GM18907 (cell line): ENCODE results near the gene NUP62.
"Not testable (repeated sequence)": the region's sequence is repeated elsewhere in the genome, so short reads cannot be mapped to it uniquely, and the experiment has no call there.

ENCODE experiments used
- ATAC-seq: cut with Tn5 transposase; IDR thresholded peaks from one replicate; pipeline ENCODE4 v1.9.1; 2021; ENCODE audit warnings: mild to moderate bottlenecking, moderate library complexity; ENCODE audit not compliant: unreplicated experiment

Gene NUP62, protein sequence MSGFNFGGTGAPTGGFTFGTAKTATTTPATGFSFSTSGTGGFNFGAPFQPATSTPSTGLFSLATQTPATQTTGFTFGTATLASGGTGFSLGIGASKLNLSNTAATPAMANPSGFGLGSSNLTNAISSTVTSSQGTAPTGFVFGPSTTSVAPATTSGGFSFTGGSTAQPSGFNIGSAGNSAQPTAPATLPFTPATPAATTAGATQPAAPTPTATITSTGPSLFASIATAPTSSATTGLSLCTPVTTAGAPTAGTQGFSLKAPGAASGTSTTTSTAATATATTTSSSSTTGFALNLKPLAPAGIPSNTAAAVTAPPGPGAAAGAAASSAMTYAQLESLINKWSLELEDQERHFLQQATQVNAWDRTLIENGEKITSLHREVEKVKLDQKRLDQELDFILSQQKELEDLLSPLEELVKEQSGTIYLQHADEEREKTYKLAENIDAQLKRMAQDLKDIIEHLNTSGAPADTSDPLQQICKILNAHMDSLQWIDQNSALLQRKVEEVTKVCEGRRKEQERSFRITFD

GRCh38 chr19:49929121-49929610, at the start of gene NUP62, which contains the start of gene ATF5:
TSS of gene NUP62 (minus strand) at chr19:49929504. CDS start at chr19:49909807, 19,697 bp downstream.
TSS of gene ATF5 (plus strand) at chr19:49929205. CDS start at chr19:49930851, 1,646 bp downstream.
- peak; percentile 50 for ATAC-seq

- ATAC-seq = no peak
These were observed 49.0 kb upstream of the NUP62 start for GRCh38 chr19:49978324-49978723.

DNA sequence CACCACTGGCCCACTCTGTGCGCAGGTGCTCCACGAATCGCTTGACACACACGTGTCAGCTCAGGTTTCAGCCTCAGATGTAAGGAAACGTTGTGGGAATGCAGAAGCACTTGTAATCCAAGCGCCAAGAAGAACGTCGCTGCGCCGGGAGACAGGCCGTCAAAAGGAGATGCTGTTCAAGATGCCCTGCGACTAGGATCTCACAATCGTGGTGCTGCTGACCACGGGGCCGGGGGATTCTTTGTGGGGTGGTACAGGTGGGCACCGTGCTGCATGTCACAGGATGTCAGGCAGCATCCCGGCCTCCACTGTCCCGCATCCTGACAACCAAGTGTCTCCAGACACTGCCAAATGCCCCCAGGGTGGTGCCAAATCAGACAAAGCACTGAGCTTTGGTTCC, 48.6 kb upstream of the NUP62 start:
- no peak for ATAC-seq

DNA sequence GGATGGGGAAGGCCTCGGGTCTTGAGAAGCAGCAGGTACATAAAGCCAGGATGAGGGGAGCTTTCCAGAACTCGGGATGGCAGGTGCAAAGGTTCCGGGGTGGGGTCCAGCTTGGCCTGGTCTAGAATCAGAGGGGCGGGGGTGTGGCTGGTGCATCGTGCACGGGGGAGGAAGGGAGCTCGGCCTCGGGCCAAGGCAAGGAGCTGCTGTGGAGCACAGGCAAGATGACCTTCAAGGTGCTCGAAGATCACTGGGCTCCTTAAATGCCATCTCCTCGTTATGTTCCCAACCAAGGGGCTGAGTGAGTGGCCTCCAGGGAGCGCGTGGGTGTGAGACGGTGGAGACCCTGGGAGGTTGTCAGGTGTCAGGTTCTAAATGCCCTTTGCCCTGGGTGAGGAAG, 47.8 kb upstream of the NUP62 start:
- ATAC-seq = no peak

- ATAC-seq = no peak
These were observed 47.2 kb upstream of the NUP62 start for GRCh38 chr19:49976496-49976895.

GRCh38 chr19:49975051-49975450, 45.7 kb upstream of the NUP62 start:
- no peak for ATAC-seq

GRCh38 chr19:49973987-49974386, 44.7 kb upstream of the NUP62 start:
- ATAC-seq = no peak

GRCh38 chr19:49972841-49973240, 43.5 kb upstream of the NUP62 start:
- no peak for ATAC-seq

DNA sequence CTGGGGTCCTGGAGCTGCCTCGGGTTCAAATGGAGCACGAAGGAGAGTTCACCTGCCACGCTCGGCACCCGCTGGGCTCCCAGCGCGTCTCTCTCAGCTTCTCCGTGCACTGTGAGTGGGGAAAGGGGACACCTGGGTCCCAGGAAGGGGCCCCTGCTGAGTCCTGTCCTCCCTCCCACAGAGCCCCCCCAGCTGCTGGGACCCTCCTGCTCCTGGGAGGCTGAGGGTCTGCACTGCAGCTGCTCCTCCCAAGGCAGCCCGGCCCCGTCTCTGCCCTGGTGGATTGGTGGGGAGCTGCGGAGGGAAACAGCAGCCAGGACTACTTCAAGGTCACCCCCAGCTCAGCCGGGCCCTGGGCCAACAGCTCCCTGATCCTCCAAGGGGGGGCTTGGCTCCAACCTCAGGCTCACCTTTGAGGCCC, 42.7 kb upstream of the NUP62 start:
- no peak for ATAC-seq

DNA sequence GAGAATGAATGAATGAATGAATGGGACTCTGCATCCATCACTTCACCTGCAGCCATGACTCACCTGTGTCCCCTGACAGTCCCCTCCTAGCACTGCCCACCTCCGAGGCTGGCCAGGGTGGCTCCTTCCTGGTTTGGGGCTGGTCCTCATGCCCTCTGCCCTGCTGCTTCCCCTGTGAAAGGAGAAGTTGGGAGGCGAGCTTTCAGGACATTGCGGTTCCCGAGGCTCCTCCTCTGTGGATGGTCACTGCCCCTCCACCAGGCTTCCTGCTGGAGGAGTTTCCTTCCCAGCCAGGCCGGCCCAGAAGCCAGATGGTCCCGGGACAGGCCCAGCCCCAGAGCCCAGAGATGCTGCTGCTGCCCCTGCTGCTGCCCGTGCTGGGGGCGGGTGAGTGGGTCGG, 40.1 kb upstream of the NUP62 start:
- ATAC-seq = not testable (repeated sequence)

DNA sequence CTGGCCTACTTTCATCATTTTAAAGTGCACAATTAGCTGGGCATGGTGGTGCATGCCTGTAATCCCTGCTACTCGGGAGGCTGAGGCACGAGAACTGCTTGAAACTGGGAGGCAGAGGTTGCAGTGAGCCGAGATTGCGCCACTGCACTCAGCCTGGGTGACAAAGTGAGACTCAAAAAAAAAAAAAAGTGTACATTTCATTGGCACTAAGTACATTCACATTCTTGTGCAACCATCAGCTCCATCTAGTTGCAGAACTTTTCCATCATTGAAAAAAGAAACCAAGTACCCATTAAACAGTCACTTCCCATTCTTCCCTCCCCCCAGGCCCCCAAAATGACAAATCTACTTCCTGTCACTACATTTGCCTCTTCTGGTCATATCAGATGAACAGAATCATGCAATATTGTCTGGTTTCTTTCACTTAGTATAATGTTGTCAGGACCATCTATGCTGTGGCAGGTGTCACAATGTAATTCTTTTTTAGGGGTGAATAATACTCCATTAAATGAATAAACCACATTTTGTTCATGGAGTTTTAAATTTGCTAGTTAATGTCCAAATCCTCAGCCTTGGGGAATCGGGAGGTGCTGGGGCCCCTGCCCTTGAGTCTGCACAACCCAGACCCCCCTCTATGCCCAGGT, 39.1 kb upstream of the NUP62 start:
- ATAC-seq = no peak

DNA sequence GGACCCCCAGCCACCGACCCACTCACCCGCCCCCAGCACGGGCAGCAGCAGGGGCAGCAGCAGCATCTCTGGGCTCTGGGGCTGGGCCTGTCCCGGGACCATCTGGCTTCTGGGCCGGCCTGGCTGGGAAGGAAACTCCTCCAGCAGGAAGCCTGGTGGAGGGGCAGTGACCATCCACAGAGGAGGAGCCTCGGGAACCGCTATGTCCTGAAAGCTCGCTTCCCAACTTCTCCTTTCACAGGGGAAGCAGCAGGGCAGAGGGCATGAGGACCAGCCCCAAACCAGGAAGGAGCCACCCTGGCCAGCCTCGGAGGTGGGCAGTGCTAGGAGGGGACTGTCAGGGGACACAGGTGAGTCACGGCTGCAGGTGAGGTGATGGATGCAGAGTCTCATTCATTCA, 31.7 kb upstream of the NUP62 start, which contains the start of gene SIGLEC11:
SIGLEC11 (minus strand) TSS at position 193 of the 400 bp plus-strand sequence; CDS start at position 102, 91 bp downstream.
- not testable (repeated sequence) for ATAC-seq

DNA sequence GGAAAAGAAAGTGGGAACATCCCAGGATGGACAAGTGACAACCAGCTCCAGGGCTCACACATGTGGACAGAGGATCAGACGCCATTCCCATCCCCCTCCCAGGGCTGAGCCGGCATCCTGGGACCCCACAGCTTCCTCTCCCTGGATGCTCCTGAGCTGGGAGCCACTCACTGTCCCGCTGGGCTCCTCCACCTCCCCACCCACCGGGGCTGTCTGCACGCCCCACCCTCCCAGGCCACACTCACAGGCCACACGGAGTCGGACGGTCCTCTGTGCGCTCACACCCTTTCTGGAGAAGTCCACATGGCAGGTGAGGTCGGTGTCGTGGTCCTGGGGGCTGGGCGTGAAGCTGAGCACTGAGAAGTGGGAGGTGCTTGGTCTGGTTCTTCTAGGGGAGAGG, 30.6 kb upstream of the NUP62 start:
- ATAC-seq = not testable (repeated sequence)

DNA sequence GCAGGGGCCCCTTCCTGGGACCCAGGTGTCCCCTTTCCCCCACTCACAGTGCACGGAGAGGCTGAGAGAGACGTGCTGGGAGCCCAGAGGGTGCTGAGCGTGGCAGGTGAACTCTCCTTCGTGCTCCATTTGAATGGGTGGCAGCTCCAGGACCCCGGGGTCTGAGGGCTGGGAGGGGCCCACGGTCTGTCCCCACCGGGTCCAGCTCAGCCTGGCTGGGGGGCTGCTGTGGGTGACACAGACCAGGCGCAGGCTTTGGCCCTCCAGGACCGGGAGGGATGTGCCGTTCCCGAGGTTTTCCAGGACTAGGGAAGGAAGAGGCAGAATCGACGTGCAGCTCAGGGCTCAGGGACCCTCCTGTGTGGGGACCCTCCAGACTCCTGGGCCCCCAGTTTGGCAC, 29.3 kb upstream of the NUP62 start:
- not testable (repeated sequence) for ATAC-seq

- not testable (repeated sequence) for ATAC-seq
These were observed 28.8 kb upstream of the NUP62 start for GRCh38 chr19:49958144-49958543.

DNA sequence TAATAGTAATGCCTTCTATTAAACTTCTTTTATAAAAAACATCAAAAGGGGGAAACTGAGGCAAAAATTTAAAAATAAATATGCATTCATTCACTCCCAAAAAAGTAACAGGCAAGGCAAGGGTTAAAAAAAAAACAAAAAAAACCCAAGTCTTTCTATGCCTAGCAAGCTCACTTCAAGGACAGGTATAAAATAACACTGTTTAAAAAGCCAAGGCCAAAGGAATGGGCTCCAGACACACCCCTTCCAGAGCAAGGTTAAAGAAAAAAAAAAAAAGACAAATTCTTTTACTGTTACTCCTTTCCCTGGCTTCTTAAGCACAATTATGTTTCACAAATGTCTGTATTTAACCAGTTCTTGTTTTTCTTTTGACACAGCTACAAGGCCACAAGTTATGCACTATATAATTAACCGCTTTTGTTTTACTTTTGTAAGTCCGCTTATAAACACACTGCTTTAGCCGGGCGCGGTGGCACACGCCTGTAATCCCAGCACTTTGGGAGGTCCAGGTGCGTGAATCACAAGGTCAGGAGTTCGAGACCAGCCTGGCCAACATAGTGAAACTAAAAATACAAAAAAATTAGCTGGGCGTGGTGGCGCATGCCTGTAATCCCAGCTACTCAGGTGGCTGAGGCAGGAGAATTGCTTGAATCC, 28.1 kb upstream of the NUP62 start:
- no peak for ATAC-seq

- no peak for ATAC-seq
These were observed 26.8 kb upstream of the NUP62 start for GRCh38 chr19:49956115-49956495.

- no peak for ATAC-seq
These were observed 25.6 kb upstream of the NUP62 start for GRCh38 chr19:49954933-49955332.

- ATAC-seq = no peak
These were observed 25.0 kb upstream of the NUP62 start for GRCh38 chr19:49954092-49954829.

DNA sequence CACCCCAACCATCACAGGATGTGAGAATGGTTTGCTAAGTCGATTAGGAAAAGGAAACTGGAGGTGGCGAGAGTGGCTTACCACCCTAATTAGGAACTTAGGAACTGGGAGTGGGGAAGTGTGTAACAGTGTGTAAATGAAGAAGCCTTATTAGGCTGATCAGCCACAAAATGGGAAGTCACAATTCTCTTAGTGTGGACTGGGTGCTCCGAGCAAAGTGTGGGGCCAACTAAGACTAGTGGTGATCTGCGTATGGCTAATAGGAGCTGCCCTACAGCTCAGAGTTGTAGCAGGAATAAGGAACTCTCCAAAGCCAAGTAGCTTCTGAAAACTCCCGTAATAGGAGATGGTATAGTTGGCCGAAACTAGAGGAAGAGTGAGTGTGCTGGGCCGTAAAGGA, 24.1 kb upstream of the NUP62 start:
- no peak for ATAC-seq
